ENCODE data around the gene METTL16. TPM values are rescaled to one million over a fixed set of nuclear protein-coding genes. Genes with fewer than 3 reads are reported as not detected.

The METTL16 gene
- polyA plus RNA-seq, 1 experiment: 16.9 TPM

DNA sequence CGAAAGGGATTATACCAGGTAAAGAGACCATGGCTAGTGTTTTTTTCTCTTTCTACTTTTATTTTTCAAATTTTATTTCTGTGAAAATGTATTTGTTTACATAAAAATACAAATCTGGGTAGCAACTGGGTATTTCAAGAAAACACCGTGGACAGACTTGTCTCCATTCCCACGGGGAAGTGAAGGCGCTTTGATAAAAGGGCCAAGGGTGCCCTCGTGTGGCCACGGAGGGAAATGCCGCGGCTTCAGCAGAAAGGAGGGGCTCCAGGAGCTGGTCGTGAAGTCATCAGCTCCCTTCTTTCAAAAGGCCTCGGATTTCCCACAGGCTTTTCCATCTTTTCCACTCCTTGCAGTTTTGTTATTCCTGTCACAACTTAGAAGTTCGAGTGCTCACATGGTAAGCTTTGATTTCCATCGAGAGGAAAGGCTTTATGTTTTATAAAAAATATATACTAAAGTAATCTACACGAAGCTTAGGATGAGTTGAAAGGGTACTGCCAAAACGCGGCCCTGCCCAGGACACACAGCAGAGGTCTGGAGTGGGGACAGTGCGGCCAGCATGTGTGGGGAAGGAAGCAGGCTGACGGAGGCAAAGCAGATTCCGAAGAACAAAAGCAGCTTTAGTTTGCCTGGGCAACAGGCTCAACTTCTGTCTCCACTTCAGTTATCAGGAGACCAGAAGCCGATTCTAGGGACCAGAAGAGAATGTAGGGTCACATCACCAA, 95.5 kb downstream of the METTL16 start:
- H3K27me3 ChIP-seq (ENCODE audit: control insufficient read depth, insufficient read depth, low read length): no peaks in the 10 kb centered on the region
- DNase-seq (ENCODE audit: low read depth, low spot score): no peak
- peak overlapping the region; percentile 21 for H3K27ac ChIP-seq (ENCODE audit: low read depth, low read length)
- POLR2A ChIA-PET: interaction anchor here (0.5 to 2.0 kb wide), 12 partner anchors 9 to 178 kb away, joined by 3 to 18 read pairs (median 4); partner anchors contain the start of genes METTL16, PAFAH1B1 and TSR1
- TF ChIP-seq, protein P1, sequence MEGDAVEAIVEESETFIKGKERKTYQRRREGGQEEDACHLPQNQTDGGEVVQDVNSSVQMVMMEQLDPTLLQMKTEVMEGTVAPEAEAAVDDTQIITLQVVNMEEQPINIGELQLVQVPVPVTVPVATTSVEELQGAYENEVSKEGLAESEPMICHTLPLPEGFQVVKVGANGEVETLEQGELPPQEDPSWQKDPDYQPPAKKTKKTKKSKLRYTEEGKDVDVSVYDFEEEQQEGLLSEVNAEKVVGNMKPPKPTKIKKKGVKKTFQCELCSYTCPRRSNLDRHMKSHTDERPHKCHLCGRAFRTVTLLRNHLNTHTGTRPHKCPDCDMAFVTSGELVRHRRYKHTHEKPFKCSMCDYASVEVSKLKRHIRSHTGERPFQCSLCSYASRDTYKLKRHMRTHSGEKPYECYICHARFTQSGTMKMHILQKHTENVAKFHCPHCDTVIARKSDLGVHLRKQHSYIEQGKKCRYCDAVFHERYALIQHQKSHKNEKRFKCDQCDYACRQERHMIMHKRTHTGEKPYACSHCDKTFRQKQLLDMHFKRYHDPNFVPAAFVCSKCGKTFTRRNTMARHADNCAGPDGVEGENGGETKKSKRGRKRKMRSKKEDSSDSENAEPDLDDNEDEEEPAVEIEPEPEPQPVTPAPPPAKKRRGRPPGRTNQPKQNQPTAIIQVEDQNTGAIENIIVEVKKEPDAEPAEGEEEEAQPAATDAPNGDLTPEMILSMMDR (IDR thresholded peaks at IDR 0.05; ENCODE audit: low read depth, low read length): peak; percentile 91
- CTCF ChIA-PET: interaction anchor here (0.6 to 10.2 kb wide), 35 partner anchors 9 to 362 kb away, joined by 3 to 320 read pairs (median 4); partner anchors contain the start of gene PAFAH1B1
- H3K4me3 ChIP-seq (ENCODE audit: low read depth, low read length): no peak overlapping the region
- H3K9me3 ChIP-seq (ENCODE audit: control insufficient read depth, insufficient read depth, low read length): no peaks in the 10 kb centered on the region

DNA sequence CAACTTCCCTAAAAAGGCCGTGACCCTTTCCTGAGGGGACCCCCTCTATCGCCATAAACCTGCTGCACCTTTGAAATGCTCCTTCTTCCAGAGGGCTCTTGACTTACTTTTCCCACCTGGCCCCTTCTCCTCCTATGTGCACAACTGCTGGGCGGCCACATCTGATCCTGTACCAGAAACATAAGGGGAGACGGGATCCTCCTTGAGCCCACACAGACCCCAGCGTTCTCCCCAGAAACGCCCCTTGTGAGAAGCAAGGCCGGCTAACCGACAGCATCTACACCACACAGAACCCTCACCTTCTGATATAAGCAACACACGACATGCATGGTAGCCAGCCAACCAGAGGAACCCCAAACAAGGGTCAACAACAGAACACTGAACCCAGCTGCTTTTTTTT, 96.6 kb downstream of the METTL16 start:
- ChIA-PET CTCF (interaction anchor here (0.6 to 10.2 kb wide), 15 partner anchors 8 to 1308 kb away, joined by 3 to 320 read pairs (median 9); partner anchors contain the start of gene HASPIN), POLR2A (interaction anchor here (1.5 to 2.0 kb wide), 3 partner anchors 7 to 33 kb away, joined by 3 to 18 read pairs (median 8); no protein-coding TSS in a partner anchor)
- Histone ChIP-seq H3K27me3 (ENCODE audit: control insufficient read depth, insufficient read depth, low read length) (no peaks in the 10 kb centered on the region), H3K9me3 (ENCODE audit: control insufficient read depth, insufficient read depth, low read length) (no peaks in the 10 kb centered on the region), H3K27ac (ENCODE audit: low read depth, low read length) (no peak overlapping the region), H3K4me3 (ENCODE audit: low read depth, low read length) (no peak overlapping the region)
- TF ChIP-seq, protein P1 (IDR thresholded peaks at IDR 0.05; ENCODE audit: low read depth, low read length): no peak
- DNase-seq (ENCODE audit: low read depth, low spot score): no peak

DNA sequence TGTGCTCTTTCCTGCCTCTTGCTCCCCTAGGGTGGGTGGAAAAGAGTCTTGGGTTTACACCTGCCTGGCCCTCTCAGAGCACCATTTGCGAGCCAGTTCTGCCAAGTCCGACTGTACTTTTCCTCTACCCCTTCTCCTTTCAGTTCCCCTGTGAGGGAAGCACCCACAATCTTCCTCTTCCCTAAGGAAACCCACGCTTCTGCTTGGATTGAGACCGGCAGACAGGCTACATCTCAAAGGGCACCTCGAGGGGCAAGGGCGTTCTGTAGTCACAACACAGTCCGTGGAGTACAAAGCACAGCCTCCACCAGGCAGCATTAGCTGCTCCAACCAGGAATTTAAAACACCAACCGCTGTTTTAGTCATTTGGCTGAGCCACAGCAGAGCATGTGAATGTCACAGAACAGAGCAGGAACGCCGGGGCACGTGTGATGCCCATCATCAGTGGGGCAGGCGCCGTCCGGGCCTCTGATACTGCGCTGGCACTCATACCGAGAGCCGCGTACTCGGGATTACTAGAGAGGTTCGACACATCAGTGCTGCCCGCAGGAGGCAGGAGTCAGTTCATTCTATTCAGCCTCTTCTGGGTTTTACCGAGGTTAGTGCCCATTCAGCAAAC, 97.1 kb downstream of the METTL16 start:
- no peaks in the 10 kb centered on the region for H3K27me3 ChIP-seq (ENCODE audit: control insufficient read depth, insufficient read depth, low read length)
- no peak for DNase-seq (ENCODE audit: low read depth, low spot score)
- no peak overlapping the region for H3K4me3 ChIP-seq (ENCODE audit: low read depth, low read length)
- ChIA-PET POLR2A (interaction anchor here (2.0 kb wide), 1 partner anchor 32 kb away, joined by 18 read pairs; no protein-coding TSS in a partner anchor), CTCF (interaction anchor here (0.6 to 10.2 kb wide), 7 partner anchors 7 to 1309 kb away, joined by 4 to 320 read pairs (median 10); partner anchors contain the start of gene HASPIN)
- H3K27ac ChIP-seq (ENCODE audit: low read depth, low read length): no peak overlapping the region
- TF ChIP-seq, protein P1 (IDR thresholded peaks at IDR 0.05; ENCODE audit: low read depth, low read length): no peak
- no peaks in the 10 kb centered on the region for H3K9me3 ChIP-seq (ENCODE audit: control insufficient read depth, insufficient read depth, low read length)

DNA sequence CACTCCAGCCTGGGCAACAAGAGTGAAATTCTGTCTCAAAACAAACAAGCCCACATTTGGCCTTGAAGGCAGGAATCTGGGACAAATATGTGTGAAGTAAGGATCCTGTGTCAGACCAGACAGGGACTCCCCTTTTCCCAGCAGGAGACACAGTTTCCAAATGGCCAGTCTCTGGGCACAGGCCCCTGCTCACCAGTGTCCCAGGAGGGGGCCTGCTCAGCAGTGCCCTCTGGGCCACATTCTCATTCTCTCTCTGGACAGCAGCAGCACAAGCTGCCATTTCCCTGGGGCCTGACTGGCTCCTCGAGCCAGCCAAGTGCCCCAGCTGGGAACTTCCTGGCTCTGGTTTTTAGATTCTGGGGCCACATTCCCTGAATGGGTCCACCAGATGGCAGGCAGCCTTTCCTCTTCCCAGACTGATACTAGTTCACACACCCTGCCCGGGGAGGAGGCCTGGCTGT, 99.1 kb downstream of the METTL16 start:
- Histone ChIP-seq H3K27ac (ENCODE audit: low read depth, low read length) (peak overlapping the region; percentile 31), H3K27me3 (ENCODE audit: control insufficient read depth, insufficient read depth, low read length) (no peaks in the 10 kb centered on the region), H3K9me3 (ENCODE audit: control insufficient read depth, insufficient read depth, low read length) (no peaks in the 10 kb centered on the region), H3K4me3 (ENCODE audit: low read depth, low read length) (no peak overlapping the region)
- TF ChIP-seq, protein P1 (IDR thresholded peaks at IDR 0.05; ENCODE audit: low read depth, low read length): no peak
- no peak for DNase-seq (ENCODE audit: low read depth, low spot score)
- ChIA-PET POLR2A (interaction anchor here (1.0 kb wide), 1 partner anchor 11 kb away, joined by 3 read pairs; the partner anchor contains the start of gene MNT), CTCF (interaction anchor here (10.2 kb wide), 1 partner anchor 30 kb away, joined by 320 read pairs; no protein-coding TSS in a partner anchor)
